WTC11 (cell line): Measurements from ENCODE around the gene SH3TC2. TPM values are rescaled to one million over a fixed set of nuclear protein-coding genes. Genes with fewer than 3 reads are reported as not detected.

Experiments used
- ATAC-seq: fragments of 200-7000 bp; cut with Tn5 transposase; 2 replicates; pipeline ENCODE4 v1.10.0; 2021; ENCODE audit warnings: mild to moderate bottlenecking, moderate library complexity
- CTCF ChIA-PET: fragments of 300-600 bp; sonication (Branson Sonifier 250); formaldehyde crosslinking; loops from one replicate; lab custom pipeline; 2021; ENCODE audit warnings: antibody characterized with exemption; lab: Charles Lee
- POLR2A ChIA-PET: fragments of 350-600 bp; sonication (Branson Sonifier 250); formaldehyde crosslinking; loops from one replicate; lab custom pipeline; 2021; ENCODE audit warnings: antibody characterized with exemption; lab: Charles Lee
- DNase-seq: peaks from one replicate; pipeline ENCODE4 v3.0.0; 2021; ENCODE audit warnings: low spot score
- H3K27ac Mint-ChIP-seq: 2 replicates; pipeline ENCODE4 v1.8.0; 2021; ENCODE audit warnings: mixed read lengths
- H3K27me3 Mint-ChIP-seq: 2 replicates; pipeline ENCODE4 v1.8.0; 2021; ENCODE audit warnings: low read depth, mild to moderate bottlenecking, moderate library complexity, mixed read lengths
- H3K36me3 Mint-ChIP-seq: 2 replicates; pipeline ENCODE4 v1.8.0; 2021; ENCODE audit warnings: mixed read lengths
- H3K4me1 Mint-ChIP-seq: 2 replicates; pipeline ENCODE4 v1.8.0; 2022; ENCODE audit warnings: mixed read lengths
- H3K4me3 Mint-ChIP-seq: 2 replicates; pipeline ENCODE4 v1.8.0; 2021; ENCODE audit warnings: mild to moderate bottlenecking, moderate library complexity, mixed read lengths
- H3K9me3 Mint-ChIP-seq: 2 replicates; pipeline ENCODE4 v1.8.0; 2021; ENCODE audit warnings: mixed read lengths
- ATF1 ChIP-seq: sonication (generic); formaldehyde crosslinking; IDR thresholded peaks from 2 replicates; pipeline ENCODE4 v1.8.1; 2023; ENCODE audit warnings: mild to moderate bottlenecking, moderate library complexity, missing genetic modification reagents
- CREB1 ChIP-seq: sonication (generic); formaldehyde crosslinking; IDR thresholded peaks from 2 replicates; pipeline ENCODE4 v1.8.0; 2023; ENCODE audit warnings: mild to moderate bottlenecking, missing genetic modification reagents
- ELF4 ChIP-seq: sonication (generic); formaldehyde crosslinking; IDR thresholded peaks from 2 replicates; pipeline ENCODE4 v1.8.1; 2022; ENCODE audit warnings: low read depth, mild to moderate bottlenecking, moderate library complexity, missing genetic modification reagents
- FOXK1 ChIP-seq: sonication (generic); formaldehyde crosslinking; IDR thresholded peaks from 2 replicates; pipeline ENCODE4 v1.8.0; 2022; ENCODE audit warnings: mild to moderate bottlenecking, moderate library complexity, missing genetic modification reagents
- HMGXB4 ChIP-seq: sonication (generic); formaldehyde crosslinking; IDR thresholded peaks from 2 replicates; pipeline ENCODE4 v1.8.1; 2023; ENCODE audit warnings: mild to moderate bottlenecking, moderate library complexity, missing genetic modification reagents
- IRF2 ChIP-seq: sonication (generic); formaldehyde crosslinking; IDR thresholded peaks from 2 replicates; pipeline ENCODE4 v1.8.0; 2022; ENCODE audit warnings: low read depth, missing genetic modification reagents, borderline replicate concordance
- OVOL2 ChIP-seq: fragments of 250-450 bp; sonication (Bioruptor Pico); IDR thresholded peaks from 2 replicates; pipeline ENCODE4 v1.9.0; 2021; ENCODE audit warnings: mild to moderate bottlenecking, borderline replicate concordance
- RORB ChIP-seq: fragments of 250-450 bp; sonication (Bioruptor Pico); IDR thresholded peaks from 2 replicates; pipeline ENCODE4 v1.9.0; 2021; ENCODE audit warnings: mild to moderate bottlenecking
- SMAD4 ChIP-seq: sonication (generic); formaldehyde crosslinking; IDR thresholded peaks from 2 replicates; pipeline ENCODE4 v1.8.0; 2022; ENCODE audit warnings: mild to moderate bottlenecking, missing genetic modification reagents
- SP1 ChIP-seq: sonication (generic); formaldehyde crosslinking; conservative IDR thresholded peaks from 2 replicates; pipeline ENCODE4 v1.8.1; 2022; ENCODE audit warnings: missing genetic modification reagents
- USF1 ChIP-seq: sonication (generic); formaldehyde crosslinking; IDR thresholded peaks from 2 replicates; pipeline ENCODE4 v1.8.0; 2022; ENCODE audit warnings: mild to moderate bottlenecking, missing genetic modification reagents
- ZBTB21 ChIP-seq: sonication (generic); formaldehyde crosslinking; IDR thresholded peaks from 2 replicates; pipeline ENCODE4 v1.8.1; 2023; ENCODE audit warnings: mild to moderate bottlenecking, missing genetic modification reagents, borderline replicate concordance
- ZNF232 ChIP-seq: sonication (generic); formaldehyde crosslinking; IDR thresholded peaks from 2 replicates; pipeline ENCODE4 v1.8.0; 2022; ENCODE audit warnings: mild to moderate bottlenecking, missing genetic modification reagents
- ZNF281 ChIP-seq: sonication (generic); formaldehyde crosslinking; IDR thresholded peaks from 2 replicates; pipeline ENCODE4 v1.8.0; 2023; ENCODE audit warnings: mild to moderate bottlenecking, missing genetic modification reagents
- ZNF416 ChIP-seq: fragments of 250-450 bp; sonication (Bioruptor Pico); IDR thresholded peaks from 2 replicates; pipeline ENCODE4 v1.9.0; 2021; ENCODE audit warnings: mild to moderate bottlenecking, inconsistent platforms
- ZNF425 ChIP-seq: fragments of 250-450 bp; sonication (Bioruptor Pico); conservative IDR thresholded peaks from 2 replicates; pipeline ENCODE4 v1.9.0; 2021; ENCODE audit warnings: mild to moderate bottlenecking
- total RNA-seq: library from RNA; stranded (reverse); gene quantifications from 3 replicates; pipeline ENCODE4 v1.2.3, GENCODE V29; 2021
- TF ChIP-seq, protein P1 (sequence below): sonication (generic); formaldehyde crosslinking; IDR thresholded peaks from 2 replicates; pipeline ENCODE4 v1.8.1; 2022; ENCODE audit warnings: low read depth, mild to moderate bottlenecking, moderate library complexity, missing genetic modification reagents, borderline replicate concordance
- TF ChIP-seq, protein P2 (sequence below): sonication (generic); formaldehyde crosslinking; IDR thresholded peaks from 2 replicates; pipeline ENCODE4 v1.8.0; 2022; ENCODE audit warnings: mild to moderate bottlenecking, missing genetic modification reagents

The SH3TC2 gene
- total RNA-seq, 1 experiment from 2014 or later = 0.61 TPM

DNA sequence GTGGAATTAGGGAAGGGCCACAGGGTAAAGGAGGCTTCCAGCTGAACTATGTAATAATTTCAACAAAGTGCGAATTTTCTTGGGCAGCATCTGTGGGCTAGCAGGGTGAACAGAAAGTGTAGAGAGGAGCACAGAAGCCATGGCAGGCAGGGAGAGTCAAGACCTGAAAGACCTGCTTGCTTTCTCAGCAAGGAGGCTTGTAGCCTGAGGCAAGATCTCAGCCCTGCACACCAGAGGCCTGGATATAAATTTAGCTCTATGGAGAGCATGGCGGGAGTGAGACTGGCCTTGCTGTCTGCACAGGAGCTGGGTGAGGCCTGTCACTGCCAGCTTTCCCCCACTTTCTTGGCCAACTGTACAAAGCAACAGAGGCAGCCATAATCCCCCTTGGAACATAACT lies 32.1 kb upstream of the SH3TC2 start (continued):
- TF ChIP-seq ZNF425 (CRISPR knock-in tag) (no peak), ELF4 (CRISPR knock-in tag) (no peak)
- TF ChIP-seq, protein P1, sequence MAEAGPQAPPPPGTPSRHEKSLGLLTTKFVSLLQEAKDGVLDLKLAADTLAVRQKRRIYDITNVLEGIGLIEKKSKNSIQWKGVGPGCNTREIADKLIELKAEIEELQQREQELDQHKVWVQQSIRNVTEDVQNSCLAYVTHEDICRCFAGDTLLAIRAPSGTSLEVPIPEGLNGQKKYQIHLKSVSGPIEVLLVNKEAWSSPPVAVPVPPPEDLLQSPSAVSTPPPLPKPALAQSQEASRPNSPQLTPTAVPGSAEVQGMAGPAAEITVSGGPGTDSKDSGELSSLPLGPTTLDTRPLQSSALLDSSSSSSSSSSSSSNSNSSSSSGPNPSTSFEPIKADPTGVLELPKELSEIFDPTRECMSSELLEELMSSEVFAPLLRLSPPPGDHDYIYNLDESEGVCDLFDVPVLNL (CRISPR knock-in tag) = no peak

DNA sequence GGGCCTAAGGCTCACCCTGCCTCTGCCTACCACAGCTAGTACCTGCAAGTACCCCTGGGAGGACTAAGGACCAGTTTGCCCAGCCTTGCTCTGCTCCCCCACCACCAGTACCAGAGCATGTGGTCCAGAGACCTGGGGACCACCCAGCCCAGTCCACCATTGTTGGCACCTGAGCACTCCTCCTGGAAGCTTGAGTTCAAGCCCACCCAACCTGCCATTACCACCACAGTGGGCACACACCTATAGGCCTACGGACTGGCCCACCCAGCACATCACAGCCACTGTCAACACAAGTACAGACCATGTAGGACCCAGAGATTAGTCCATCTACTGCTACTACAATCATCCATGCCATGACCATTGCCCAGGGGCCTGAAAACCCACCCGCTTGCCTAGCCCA lies 30.8 kb upstream of the SH3TC2 start:
- TF ChIP-seq ZNF281 (CRISPR knock-in tag) (no peak), FOXK1 (no peak), CREB1 (CRISPR knock-in tag) (no peak), SMAD4 (CRISPR knock-in tag) (no peak), ZNF416 (CRISPR knock-in tag) (no peak), ZNF232 (CRISPR knock-in tag) (no peak), USF1 (CRISPR knock-in tag) (no peak), ATF1 (CRISPR knock-in tag) (no peak)
- TF ChIP-seq, protein P2, sequence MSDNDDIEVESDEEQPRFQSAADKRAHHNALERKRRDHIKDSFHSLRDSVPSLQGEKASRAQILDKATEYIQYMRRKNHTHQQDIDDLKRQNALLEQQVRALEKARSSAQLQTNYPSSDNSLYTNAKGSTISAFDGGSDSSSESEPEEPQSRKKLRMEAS (CRISPR knock-in tag) = no peak
- POLR2A ChIA-PET = no interaction called here

GRCh38 chr5:149089796-149090195 lies 26.9 kb upstream of the SH3TC2 start:
- POLR2A ChIA-PET = no interaction called here
- H3K9me3 Mint-ChIP-seq = peaks cover 16% of the 10 kb centered on the region
- H3K27ac Mint-ChIP-seq = no peak overlapping the region
- no peak overlapping the region for H3K4me3 Mint-ChIP-seq
- ATAC-seq (no peak), DNase-seq (no peak)
- H3K4me1 Mint-ChIP-seq = no peaks in the 10 kb centered on the region
- CTCF ChIA-PET = interaction anchor here (1.7 kb wide), 1 partner anchor 25 kb away, joined by 5 read pairs; no protein-coding TSS in a partner anchor
- peaks cover 9% of the 10 kb centered on the region; the same call in 1 of the 2 replicates for H3K27me3 Mint-ChIP-seq
- no peaks in the 10 kb centered on the region; the same call in 1 of the 2 replicates for H3K36me3 Mint-ChIP-seq
- TF ChIP-seq HMGXB4 (CRISPR knock-in tag) (no peak), OVOL2 (no peak), IRF2 (CRISPR knock-in tag) (no peak), RORB (CRISPR knock-in tag) (no peak), SP1 (CRISPR knock-in tag) (no peak), ZBTB21 (CRISPR knock-in tag) (no peak)
- TF ChIP-seq, protein P2 (CRISPR knock-in tag) = no peak

More for the DNA sequence above, 30.8 kb upstream of the SH3TC2 start:
- Mint-ChIP-seq H3K27ac (no peak overlapping the region), H3K4me3 (no peak overlapping the region), H3K27me3 (peaks cover 9% of the 10 kb centered on the region), H3K36me3 (no peaks in the 10 kb centered on the region; the same call in none of the 2 replicates), H3K9me3 (peaks cover 40% of the 10 kb centered on the region), H3K4me1 (no peaks in the 10 kb centered on the region)
- ATAC-seq = no peak
- CTCF ChIA-PET = interaction anchor here (0.5 kb wide), 1 partner anchor 31 kb away, joined by 3 read pairs; no protein-coding TSS in a partner anchor
- DNase-seq = no peak
